HT1080 (cell line): ENCODE data around the gene CCNQ. TPM values are rescaled to one million over a fixed set of nuclear protein-coding genes. Genes with fewer than 3 reads are reported as not detected.
"Not testable (repeated sequence)": the region's sequence is repeated elsewhere in the genome, so short reads cannot be mapped to it uniquely, and the experiment has no call there.

Experiments
- DNase-seq: peaks from one replicate; pipeline ENCODE4 v3.0.0-alpha.2; 2015; ENCODE audit warnings: low read depth
- total RNA-seq: library from RNA; depleted of rRNA; stranded (reverse); fragments of >200 nt; shearing (Covaris generic); gene quantifications from 2 replicates; pipeline ENCODE4 v1.2.3, GENCODE V29; 2014

CCNQ gene
- total RNA-seq, 1 experiment from 2014 or later: 74.4 TPM

DNA sequence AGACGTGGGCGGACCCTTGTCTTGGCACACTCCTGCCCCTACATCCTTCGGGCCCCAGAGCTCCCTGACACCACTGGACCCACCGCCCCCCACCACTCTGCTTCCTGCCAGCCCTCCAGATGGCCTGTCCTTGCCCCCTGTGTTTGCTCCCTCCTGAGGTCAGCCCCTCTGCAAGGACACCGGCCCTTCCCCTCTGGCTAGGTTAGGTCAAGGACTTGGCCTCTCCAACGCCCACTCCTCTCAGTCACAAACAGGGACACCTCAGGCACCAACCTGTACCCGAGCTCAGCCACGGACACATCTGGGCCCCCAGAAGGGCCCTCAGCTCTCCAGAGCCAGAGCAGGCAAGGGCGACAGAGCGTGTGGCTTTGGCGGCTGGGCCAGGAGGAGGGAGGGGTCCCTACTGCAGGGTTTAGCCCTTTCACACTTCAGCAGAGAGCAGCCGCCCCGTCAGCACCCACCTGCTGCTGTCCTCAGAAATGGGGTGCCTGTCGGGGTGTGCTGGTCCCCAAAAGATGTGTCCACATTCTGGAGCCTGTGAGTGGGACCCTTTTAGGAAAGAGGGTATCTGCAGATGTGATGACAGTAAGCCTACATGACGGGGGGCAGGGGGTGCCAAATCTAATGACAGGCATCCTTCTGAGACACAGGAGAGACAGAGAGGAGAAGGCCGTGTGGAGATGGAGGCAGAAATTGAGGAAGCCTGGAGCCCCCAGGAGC lies 24.5 kb upstream of the CCNQ start:
- no peak for DNase-seq

- DNase-seq: no peak
Observed at GRCh38 chrX:153622661-153623309, 23.8 kb upstream of the CCNQ start.

DNA sequence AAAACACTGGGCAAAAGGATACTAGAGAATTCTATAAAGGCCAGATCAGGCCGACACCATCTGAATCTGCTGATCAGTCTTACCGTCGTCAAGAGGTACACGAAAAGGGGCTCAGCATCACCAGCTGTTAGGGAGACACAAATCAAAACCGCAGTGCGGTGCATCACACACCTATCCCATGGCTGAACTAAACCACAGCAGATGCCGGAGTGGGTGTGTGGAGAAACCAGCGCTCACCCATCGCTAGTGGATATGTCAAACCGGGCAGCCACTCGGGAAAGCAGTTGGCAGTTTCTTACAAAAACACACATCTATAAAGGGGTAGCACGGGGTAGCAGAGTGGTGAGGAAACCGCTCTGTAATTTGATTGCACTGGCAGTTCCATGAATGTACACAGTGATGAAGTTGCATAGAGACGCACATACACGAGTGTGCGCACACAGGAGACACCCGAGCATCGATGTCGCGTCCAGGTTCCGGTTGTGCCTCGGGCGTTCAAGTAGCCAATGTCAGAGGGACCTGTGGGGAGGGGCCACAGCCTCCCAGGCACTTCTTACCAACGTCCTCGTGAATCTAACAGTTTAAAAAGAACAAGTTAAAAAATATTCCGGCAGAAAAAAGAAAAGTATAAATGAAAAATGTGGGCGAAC lies 23.1 kb upstream of the CCNQ start:
- DNase-seq: no peak

DNA sequence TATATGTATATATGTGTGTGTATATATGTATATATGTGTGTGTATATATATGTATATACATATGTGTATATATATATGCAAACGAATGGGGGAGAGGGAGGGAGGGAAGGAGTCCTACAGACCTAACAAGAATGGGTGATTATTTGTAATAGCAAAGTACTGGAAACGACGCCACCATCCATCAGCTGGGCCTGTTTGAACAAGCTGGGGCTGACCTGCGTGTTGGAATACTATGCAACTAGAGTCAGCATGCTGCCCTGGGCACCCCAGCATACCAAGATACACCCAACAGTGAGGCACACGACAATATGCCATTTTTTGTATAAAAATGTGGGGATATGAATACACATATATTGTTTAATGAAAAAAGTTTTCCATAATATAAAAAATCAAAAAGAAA lies 21.6 kb upstream of the CCNQ start:
- DNase-seq: no peak

DNA sequence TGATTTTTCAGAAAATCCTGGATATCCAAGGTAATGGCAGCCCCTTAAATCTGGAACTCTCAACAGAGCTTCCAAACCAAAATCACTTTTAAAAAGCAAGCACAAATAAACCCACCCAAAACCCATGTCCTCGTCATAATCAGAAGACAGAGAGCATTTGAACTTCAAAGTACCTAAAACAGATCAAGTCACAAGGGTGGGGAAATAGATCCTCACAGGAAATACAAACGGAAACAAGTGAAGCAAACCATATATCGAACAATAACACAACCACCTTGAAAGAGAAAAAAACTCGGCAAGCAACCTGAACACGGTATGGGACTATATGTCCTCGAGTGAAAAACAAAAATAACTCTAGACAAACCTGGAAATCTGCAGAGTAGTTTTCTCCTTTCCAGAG lies 15.9 kb upstream of the CCNQ start:
- no peak for DNase-seq

DNA sequence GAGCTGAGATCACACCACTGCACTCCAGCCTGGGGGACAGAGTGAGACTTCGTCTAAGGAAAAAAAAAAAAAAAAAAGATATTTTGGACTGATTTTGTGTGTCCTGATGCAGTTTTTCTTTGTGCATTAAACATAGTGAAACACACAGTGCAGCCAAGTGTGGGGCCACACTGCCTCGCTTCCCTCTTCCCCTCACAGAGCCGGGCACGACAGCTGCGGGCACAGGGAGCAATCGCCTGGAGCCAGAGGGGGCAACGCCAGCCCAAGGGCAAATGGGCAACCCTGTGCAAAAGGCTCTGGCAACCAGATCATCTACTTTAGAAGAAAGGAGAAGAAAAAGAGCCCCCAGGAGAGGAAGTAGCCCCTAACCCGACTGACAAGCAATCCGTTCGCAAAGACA lies 13.5 kb upstream of the CCNQ start:
- no peak for DNase-seq

DNA sequence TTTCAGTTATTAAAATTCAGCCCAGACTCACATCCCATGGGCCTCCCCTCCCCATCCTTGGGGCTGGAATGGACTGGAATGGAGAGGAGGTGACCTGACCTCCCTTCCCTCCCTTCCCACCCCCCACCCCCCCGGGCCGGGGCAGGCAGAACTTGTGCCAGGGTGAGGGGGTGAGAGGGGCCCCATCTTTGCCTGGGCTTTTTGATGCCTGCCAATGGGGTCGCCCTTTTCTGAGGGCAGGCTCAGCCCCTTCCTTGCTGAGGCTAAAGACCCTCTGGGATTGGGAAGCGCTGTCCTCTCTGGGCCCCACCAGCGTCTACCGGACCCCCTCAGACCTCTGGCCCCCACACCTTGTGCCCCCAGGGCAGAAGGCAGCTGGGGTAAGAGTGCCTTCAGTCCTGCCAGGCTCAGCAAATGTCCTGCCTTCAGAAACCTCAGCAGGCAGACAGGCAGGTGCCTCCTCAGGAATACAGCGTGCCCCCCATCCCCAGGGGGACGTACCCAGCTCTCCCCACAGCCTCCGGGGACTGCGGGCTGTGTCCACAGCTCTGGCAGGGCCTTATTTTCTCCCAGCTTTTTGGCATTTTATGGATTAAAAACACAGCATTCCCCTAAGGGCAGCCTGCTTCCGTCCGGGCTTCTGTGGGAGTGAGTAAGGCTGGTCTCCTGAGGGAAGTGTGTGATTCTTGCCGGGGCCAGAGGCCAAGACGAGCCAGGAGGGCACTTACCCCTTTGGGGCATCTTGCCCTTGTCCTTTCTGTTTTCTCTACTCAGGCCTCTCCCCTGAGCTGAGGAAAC lies 12.6 kb upstream of the CCNQ start:
- DNase-seq: no peak

DNA sequence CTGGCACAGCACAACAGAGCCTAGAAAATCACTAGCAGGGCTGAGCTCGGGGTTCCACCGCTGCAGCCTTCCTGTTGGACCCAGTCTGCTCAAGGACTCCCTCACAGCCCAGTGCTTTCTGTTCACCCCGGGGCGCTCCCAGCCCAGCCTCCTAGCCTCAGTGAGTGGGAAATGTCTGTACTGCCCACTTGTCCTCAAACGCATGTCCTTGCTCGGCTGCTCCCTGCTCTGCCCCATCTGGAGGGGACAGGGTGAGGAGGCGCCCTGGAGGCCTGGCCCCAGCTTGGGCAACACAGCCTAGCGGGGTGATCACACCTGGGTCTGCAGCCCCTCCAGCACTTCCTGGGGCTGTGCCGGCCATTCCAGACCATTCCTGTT lies 11.9 kb upstream of the CCNQ start:
- DNase-seq: no peak

GRCh38 chrX:153609917-153610835 lies 11.2 kb upstream of the CCNQ start:
- peak; percentile 52 for DNase-seq

DNA sequence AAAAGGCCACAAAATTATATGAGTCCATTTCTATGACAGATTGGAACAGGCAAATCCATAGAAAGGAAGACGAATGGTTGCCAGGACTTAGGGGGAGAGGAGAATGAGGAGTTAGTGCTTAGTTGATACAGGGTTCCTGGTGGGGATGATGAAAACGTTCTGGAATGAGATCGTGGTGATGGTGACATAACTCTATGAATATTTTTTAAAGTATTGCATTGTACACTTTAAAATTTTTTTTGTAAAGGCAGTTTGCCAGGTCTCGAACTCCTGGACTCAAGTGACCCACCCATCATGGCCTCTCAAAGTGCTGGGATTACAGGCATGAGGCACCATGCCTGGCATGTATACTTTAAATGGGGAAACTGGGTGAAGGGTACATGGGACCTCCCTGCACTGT lies 9.9 kb upstream of the CCNQ start:
- DNase-seq: no peak

DNA sequence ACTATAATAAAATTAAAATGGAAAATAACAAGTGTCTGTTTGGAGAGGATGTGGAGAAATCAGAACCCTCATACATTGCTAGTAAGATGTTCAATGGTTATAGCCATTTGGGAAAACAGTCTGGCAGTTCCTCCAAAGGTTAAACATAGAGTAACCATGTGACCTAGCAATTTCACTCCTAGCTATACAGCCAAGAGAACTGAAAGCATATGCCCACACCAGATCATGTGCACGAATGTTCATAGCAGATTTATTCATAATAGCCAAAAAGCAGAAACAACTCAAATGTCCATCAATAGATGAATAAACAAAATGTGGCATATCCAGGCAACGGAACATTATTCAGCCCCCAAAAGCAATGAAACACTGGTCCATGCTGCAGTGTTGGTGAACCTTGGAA lies 9.4 kb upstream of the CCNQ start:
- no peak for DNase-seq

- no peak for DNase-seq
Observed at GRCh38 chrX:153606503-153606902, 7.6 kb upstream of the CCNQ start.

GRCh38 chrX:153604666-153605380 lies 5.9 kb upstream of the CCNQ start:
- not testable (repeated sequence) for DNase-seq

DNA sequence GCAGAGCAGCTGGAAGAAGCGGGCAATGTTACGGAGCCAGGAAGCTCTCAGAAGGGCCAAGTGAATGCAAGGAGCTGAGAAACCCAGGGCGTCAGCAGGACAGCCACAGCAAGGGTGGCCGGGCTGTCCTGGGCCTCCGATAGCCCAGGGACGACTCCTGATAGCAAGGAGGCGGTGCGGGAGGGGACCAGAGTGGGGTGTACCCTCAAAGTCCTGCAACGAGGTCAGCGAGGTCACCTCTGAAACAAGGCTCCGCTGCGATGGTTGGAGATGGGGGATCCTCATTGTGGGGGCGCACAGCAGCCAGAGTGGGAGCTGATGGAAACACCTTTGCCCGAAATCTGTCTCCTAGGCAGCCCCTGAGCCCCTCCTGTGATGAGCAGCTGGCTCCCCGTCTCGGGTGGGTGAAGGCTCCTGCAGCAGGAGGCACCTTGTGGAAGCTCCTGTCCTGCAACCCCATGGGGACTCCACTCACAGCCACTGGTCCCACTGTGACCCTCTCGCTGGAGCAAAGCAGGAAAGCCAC lies 4.3 kb upstream of the CCNQ start:
- no peak for DNase-seq

- no peak for DNase-seq
Observed at GRCh38 chrX:153602601-153603000, 3.7 kb upstream of the CCNQ start.

- no peak for DNase-seq
Observed at GRCh38 chrX:153601511-153602110, 2.7 kb upstream of the CCNQ start.

GRCh38 chrX:153600921-153601320 lies 2.0 kb upstream of the CCNQ start:
- no peak for DNase-seq

DNA sequence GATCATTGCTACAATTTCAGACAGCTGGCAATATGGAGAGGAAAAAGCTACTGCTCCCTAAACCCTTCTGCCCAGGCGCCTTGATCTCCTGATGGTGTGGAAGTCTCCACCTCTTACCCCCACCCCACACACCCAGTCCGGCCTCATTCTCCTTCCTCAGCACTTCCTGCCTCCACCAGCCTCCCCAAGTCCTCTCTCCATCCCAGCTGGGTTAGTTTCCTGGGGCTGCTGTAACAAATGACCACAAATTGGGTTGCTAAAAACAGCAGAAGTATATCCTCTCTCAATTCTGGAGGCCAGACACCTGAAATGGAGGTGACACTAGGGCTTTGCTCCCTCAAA lies 1.1 kb upstream of the CCNQ start:
- DNase-seq: peak; percentile 15

- DNase-seq: peak; percentile 81
Observed at GRCh38 chrX:153599192-153600031, 473 bp upstream of the CCNQ start.
